ENCODE data around the gene GTPBP3.
"Not testable (repeated sequence)": the region's sequence is repeated elsewhere in the genome, so short reads cannot be mapped to it uniquely, and the experiment has no call there.

GTPBP3 gene

GRCh38 chr19:17348700-17349099, 11.3 kb downstream of the GTPBP3 start:
- no peak for DNase-seq

- DNase-seq: no peak
Observed at GRCh38 chr19:17351815-17352435, 14.6 kb downstream of the GTPBP3 start.

GRCh38 chr19:17352608-17353280, 15.4 kb downstream of the GTPBP3 start:
- DNase-seq: no peak

- no peak for DNase-seq
Observed at GRCh38 chr19:17353386-17353785, 16.0 kb downstream of the GTPBP3 start.

- no peak for DNase-seq
Observed at GRCh38 chr19:17357078-17357666, 19.8 kb downstream of the GTPBP3 start.

- no peak for DNase-seq
Observed at GRCh38 chr19:17357724-17358123, 20.4 kb downstream of the GTPBP3 start.

- no peak for DNase-seq
Observed at GRCh38 chr19:17358395-17358794, 21.0 kb downstream of the GTPBP3 start.

- DNase-seq: no peak
Observed at GRCh38 chr19:17359905-17360800, 22.8 kb downstream of the GTPBP3 start.

- DNase-seq: not testable (repeated sequence)
Observed at GRCh38 chr19:17363852-17364605, 26.7 kb downstream of the GTPBP3 start.

GRCh38 chr19:17365361-17365760, 28.0 kb downstream of the GTPBP3 start:
- no peak for DNase-seq

- DNase-seq: no peak
Observed at GRCh38 chr19:17370026-17370587, 32.8 kb downstream of the GTPBP3 start.

GRCh38 chr19:17376935-17377600, 39.7 kb downstream of the GTPBP3 start, which contains the start of gene PLVAP:
Gene PLVAP (minus strand): TSS chr19:17377342. CDS start chr19:17377288, 54 bp downstream.
- no peak for DNase-seq

- DNase-seq: no peak
Observed at GRCh38 chr19:17378271-17378670, 40.9 kb downstream of the GTPBP3 start.

GRCh38 chr19:17379221-17379631, 41.9 kb downstream of the GTPBP3 start:
- no peak for DNase-seq

- DNase-seq: no peak
Observed at GRCh38 chr19:17380426-17381138, 43.2 kb downstream of the GTPBP3 start.

GRCh38 chr19:17385878-17386611, 48.7 kb downstream of the GTPBP3 start:
- DNase-seq: no peak

- DNase-seq: no peak
Observed at GRCh38 chr19:17389288-17389687, 51.9 kb downstream of the GTPBP3 start.

GRCh38 chr19:17389957-17390664, 52.8 kb downstream of the GTPBP3 start:
- DNase-seq: no peak

- peak; percentile 83 for DNase-seq
Observed at GRCh38 chr19:17390665-17391370, 53.5 kb downstream of the GTPBP3 start.

Data from NCI-H1105 treated with DMSO at 0.1 percent for 48 hours (cell line).